UCSD-AML1 (cell line): ENCODE measurements around the gene GAPT.
A peak's percentile ranks its signal among the peaks of the same experiment; 100 is the strongest.

Source experiments
- DNase-seq: peaks from one replicate; lab custom pipeline; 2025; ENCODE audit not compliant: unreplicated experiment; lab: John Stamatoyannopoulos, UW

GAPT gene

DNA sequence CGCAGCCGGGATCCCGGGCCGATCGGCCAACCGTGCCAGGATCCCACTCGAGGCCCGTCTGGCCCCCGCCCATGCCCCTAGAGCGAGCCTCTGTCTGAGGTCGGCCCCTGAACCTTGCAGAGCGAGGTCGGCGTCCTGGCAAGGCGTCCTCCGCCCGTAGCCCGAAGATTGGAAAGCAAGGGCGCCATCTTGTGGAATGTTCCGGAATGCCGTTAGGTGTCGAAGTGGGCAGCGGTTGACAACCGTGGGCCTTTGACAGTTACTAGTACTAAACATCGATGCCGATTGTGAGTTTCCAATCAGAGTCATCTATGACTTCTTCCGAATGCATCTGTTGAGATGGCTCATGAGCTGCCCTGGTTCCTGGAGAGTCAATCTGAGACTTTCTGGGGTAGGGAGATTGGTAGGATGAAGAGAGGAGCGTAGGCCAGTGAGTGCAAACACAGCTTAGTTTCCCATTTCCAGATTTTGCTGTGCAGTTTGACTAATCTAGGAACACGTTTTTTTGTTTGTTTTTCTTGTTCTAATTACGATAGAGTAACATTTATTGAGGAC is 30.4 kb upstream of the GAPT start:
- DNase-seq, result peak; percentile 93

DNA sequence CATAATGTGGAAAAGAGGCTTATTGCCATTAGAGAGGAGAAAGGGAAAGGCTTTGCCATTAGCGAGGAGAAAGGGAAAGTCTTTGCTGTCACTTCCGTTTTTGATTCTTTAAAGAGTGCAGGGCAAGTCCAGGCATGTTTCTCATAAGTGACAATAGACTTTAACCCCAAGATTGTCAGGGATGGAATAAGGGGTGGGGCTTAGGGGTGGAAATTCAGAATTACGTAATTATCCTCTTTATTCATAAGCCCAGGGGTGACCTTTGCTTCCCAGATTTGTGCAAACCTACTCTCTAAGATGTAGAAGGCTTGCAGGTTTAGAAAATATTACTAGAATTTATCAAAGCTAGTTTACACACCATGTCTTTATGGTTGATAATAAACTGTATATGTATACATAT is 29.1 kb upstream of the GAPT start:
- DNase-seq, result no peak

DNA sequence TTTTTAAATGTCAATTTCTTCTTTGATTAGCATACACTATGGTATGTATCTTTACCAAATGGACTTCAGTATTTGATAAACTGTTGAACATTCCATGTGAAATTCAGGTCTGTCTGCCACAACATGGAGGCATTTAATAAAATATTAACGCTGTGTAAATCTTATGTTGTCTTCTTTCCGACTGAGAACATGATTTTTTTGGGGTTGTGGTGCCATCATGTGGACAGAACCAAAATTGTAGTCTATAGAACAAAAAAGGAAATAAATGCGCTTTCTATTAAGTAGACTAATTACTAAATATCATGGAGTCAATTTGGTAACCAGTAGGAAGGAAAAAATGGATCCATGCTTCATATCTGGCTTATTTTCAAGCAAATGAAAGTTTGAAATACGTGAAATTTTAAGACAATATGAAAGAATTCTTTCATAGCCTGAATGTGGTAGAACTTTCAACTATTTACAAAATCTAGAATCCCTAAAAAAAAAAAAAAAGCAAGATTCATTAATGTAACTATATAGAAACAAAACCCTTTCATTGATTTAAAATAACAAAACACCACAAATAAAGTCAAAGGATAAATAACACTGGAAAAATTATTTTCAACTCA is 28.5 kb upstream of the GAPT start:
- no peak for DNase-seq

DNA sequence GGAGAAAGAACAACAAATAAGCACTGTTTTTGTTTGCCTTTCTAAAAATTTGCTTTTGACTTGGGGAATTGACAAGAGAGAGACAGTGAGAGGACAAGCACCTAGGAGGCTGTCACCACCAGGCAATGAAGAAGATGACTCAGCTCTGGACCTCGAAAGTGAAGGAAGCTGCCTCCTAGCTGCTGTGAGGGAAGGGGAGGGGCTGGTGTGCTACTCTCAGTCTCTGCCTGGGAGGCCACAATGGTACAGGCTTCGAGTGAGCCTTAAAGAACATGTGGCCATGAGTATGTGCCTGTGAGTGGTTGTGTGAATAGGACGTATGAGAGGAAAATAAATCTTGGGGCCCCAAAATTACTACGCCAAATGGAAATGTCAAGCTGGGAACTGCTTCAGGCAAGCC is 24.3 kb upstream of the GAPT start:
- DNase-seq, result peak; percentile 47

DNA sequence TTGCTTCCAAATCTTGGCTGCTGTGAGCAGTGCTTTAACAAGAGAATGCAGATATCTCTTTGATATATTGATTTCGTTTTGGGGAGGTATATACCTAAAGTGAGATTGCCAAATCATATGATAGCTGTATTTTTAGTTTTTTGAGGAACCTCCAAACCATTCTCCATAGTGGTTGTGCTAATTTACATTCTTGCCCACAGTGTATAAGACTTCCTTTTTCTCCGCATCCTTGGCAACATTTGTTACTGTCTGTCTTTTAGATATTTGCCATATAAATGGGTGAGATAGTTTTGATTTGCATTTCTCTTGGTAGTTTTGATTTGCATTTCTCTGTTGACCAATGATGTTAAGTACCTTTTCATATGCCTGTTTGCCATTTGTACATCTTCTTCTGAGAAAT is 21.3 kb upstream of the GAPT start:
- DNase-seq, result no peak

DNA sequence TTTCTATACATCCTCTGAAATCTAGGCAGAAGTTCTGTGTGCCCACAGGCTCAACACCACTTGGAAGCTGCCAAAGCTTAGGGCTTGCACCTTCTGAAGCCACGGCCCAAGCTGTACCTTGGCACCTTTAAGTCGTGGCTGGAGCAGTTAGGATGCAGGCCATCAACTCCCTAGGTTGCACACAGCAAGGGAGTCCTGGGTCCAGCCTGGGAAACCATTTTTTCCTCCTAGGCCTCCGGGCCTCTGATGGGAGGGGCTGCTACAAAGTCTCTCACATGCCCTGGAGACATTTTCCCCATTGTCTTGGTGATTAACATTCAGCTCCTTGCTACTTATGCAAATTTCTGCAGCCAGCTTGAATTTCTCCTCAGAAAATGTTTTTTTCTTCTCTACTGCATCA is 15.8 kb upstream of the GAPT start:
- DNase-seq, result no peak

DNA sequence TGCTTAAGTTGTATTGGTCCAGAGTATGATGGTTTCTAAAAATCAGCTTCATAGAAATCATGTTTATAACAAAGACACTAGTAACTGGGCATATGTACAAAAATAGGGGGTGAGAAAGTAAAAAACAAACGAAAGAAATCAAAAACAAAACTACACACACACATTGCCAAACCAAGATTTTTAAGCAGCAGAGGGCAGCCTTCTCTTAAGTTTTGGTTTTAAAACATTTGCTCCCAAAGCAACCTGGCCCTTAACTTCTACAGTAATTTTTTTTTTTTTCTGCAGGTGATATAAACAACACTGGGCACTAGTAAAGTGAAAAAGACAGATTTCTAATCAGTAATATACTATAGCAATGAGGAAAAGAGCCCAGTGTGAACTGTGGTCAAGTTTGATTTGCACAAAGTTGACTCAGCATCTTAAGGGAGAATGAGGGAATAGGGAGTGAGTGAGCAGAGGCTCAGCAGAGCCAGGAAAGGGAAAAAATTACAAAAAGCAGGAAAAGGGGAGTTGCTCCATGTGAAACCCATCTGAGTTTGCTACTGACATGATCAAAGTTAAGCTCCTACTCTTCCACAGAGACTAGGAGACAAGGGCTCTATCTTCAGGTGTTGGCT is 13.4 kb upstream of the GAPT start:
- DNase-seq, result no peak

DNA sequence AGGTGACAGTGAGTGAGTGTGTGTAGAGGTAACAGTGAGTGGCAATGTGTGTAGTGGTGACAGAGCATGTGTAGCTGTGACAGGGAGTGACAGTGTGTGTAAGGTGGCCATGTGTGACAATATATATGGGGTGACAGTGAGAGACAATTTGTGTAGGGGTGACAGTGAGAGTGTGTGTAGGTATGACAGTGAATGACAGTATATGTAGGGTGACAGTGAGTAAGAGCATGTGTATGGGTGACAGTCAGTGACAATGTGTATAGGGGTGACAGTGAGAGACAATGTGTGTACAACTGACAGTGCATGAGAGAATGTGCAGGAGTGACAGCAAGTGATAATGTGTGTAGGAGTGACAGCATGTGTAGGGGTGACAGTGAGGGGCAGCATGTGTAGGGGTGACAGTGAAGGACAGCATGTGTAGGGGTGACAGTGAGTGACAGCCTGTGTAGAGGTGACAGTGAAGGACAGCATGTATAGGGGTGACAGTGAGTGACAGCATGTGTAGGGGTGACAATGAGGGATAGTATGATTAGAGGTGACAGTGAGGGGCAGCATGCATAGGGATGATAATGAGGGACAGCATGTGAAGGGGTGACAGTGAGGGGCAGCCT is 10.1 kb upstream of the GAPT start:
- no peak for DNase-seq

DNA sequence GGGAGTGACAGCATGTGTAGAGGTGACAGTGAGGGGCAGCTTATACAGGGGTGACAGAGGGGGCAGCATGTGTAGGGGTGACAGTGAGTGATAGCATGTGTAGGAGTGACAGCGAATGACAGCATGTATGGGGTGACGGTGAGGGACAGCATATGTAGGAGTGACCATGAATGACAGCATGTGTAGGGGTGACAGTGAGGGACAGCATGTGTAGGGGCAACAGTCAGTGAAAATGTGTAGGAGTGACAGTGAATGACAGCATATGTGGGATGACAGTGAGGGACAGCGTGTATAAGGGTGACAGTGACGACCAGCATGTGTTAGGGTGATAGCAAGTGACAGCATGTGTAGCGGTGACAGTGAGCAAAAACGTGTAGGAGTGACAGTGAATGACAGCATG is 9.4 kb upstream of the GAPT start:
- DNase-seq, result no peak

DNA sequence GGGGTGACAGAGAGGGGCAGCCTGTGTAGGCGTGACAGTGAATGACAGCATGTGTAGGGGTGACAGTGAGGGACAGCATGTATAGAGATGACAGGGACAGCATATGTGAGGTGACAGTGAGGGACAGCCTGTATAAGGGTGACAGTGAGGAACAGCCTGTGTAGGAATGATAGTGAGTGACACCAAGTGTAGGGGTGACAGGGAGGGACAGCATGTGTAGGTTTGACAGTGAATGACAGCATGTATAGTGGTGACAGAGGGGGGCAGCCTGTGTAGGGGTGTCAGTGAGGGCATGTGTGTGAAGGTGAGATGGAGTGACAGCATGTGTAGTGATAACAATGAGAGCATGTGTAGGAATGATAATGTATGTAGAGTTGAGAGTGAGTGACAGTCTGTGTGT is 8.7 kb upstream of the GAPT start:
- DNase-seq, result no peak

DNA sequence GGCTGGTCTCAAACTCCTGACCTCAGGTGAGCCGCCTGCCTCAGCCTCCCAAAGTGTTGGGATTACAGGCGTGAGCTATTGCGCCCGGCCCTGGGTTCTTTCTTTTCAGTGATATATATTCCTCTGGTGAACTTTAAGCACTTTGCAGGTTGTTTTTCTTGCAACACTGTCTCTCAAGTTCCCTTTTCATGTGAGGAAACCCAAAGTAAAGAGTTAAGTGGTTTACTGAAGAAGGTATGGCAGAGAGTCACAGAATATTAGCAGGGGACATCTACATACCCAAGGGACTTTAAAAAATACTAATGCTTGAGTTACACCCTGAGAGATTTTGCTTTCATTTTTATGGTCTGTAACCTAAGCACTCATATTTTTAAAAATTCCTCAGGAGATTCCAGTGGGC is 6.7 kb upstream of the GAPT start:
- no peak for DNase-seq

DNA sequence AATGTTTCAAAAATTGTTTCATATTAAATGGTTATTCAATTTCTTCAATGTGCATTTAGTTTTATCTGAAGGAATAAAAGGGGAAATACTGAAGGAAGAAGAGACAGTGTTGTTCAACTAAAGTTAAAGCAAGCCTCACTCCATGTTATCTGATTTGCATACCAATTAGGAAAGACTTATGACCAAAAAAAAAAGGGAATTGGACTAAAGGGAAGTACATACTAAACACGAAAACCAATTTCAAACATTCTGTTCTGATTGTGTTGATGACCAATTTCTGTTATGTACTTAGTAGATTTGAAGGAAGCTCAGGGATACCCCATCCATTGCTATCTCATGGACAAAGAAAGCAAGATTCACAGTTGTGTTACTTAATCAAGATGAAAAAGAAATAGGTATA is 4.9 kb upstream of the GAPT start:
- no peak for DNase-seq

DNA sequence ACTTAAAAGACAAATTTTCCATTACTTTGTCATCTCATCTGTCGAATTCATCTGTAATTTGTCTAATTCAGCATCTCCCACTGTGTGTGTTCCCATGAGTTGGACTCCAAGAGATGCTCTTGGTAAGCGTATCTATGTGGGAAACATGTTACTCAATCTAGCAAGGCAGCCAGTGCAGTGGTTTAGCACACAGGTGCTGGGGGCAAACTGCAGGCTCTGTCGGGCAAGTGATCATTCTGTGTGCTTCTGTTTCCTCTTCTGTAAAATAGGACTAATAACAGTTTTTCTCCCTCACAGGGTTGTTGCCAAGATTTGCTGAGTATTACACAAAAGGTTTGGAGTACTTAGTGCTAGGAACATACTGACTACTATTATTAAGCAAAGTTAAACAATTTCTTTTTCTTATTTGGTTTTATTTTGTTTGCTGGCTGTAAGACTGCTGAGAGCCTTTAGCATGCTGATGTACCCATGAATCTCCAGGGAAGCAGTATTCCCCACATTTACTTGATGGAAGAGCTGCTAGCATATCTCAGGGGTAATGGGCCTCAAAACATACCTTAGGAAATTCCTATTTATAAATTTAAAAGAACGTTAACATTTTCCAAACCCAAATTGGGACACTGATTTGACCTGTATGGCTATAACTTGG is 709 bp upstream of the GAPT start:
- DNase-seq, result peak; percentile 19

DNA sequence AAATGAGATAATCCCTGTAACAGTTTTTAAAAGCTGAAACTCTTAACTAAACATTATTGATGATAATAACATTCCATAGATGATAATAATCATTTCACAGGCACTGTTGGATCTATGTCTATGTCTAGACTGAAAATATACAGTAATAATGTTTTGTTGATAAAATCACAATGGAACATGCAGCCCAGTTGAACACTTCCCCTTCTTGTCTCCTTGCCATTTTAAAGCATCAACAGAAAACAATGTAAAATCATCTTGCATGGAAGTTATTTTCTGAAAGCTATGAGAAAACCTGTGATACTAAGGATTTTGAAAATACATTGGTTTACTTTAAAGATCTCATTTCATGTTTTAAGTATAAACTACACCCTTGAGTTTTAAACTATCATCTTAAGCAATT is 1.9 kb downstream of the GAPT start:
- no peak for DNase-seq

DNA sequence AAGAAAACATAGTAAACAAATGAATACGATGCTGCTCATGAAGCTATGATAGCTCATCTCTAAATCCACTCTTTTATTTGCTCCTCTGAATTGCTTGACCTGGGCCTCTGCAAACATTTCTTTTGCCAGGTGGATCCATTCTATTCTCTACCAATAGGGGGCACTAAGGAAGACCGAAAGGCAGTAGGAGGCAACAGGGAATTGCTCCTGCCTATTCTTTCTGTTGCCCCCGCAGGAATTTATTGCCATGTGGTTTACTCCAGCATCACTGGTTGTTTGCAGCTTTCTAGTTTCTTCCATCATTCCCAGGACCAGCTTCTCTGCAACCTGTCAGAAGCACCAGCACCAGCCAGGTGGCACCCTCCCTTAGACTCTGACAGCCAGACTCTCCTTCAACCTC is 5.3 kb downstream of the GAPT start:
- no peak for DNase-seq

DNA sequence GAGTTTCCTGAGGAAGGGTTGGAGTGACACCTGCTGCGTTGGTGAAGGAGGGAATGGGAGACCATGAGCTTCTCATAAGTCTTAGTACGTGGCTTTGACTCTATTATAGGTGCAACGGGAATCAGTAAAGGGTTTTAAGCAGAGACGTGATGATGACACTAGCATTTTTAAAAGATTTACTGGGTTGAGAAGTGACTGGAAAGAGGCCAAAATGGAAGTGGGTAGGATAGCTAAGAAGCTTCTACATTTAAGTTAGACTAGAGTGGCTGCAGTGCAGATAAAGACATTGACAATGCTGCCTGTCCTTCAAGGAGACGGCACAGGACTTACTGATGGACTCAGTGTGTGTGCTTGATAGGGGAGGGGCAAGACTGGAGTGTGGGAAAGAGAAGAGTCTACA is 6.2 kb downstream of the GAPT start:
- DNase-seq, result no peak

DNA sequence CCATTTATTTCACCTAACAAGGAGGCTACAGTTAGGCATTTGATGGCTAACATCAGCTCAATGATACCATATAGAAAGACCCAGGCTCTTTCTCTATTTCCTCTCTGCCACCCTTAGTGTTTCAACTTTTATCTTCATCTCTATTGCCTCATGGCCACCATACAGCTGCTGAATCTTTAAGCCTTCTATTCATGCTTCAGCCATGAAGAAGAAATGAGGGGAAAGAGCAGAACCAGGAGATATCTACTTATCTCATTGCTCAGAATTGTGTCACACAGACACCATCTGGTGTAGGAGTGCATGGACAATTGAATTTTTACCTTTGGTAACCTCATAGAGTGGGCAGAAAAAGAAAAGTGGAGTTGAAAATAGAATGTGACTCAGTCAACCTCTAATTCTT is 6.7 kb downstream of the GAPT start:
- no peak for DNase-seq

DNA sequence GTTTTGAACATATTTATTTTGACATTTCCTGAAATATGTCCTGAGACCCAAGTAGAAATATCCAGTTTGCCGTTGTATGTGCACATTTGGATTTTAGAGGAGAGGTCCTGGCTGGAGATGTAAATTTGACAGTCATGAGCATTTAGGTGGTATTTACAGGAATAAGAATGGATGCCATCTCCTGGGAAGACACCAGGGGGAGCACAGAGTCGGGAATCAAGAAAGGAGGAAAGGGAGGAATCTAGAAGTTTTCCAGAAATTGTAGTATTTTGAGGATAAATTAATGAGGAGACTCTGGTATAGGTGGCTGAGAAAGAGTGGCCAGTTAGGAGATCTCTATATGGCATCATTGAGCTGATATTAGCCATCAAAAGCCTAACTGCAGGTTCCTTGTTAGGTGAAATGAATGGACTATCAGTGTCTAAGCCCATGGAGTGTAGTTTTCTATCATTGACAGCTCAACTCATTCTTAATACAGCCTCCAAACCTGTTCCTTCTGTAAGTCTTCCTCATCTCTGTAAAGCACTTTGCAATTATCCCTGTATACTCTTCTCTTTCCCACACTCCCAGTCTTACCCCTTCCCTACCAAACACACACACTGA is 7.2 kb downstream of the GAPT start:
- DNase-seq, result no peak

DNA sequence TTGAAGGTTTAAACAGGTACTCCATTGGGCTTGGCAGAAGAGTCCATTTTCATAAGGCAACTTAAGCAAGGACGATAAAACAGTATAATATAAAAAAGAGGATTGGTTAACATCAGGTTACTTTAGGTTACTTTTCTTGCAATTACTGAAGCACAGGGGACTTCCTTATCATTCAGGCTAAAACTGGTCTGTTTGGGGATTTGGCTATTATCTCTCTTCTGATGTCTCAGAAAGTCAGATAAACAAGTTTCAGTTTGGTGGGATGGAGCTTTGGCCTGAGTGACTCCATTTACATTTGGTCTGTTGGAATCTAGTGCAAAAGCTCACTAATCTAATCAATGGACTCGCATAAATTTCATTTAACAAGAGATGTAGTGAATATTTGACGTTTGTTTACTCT is 8.0 kb downstream of the GAPT start:
- DNase-seq, result no peak

DNA sequence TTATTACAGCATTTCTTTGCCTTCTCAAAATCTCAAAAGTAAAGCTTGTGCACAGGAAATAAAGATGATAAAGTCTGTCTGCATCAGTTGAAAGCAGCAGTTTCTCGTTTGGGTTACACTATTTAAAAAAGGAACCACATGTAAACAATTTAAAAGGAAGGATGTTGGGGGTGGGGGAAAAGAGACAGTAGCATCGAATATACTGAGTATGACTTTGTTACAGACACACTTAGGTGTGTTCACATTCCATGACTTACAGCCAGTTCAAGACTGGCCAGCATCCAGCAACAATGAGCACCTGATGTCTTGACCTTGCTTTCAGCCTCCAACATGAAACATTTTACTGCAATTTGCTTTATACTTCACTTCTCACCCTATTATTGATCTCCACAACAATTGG is 8.7 kb downstream of the GAPT start:
- peak; percentile 11 for DNase-seq

DNA sequence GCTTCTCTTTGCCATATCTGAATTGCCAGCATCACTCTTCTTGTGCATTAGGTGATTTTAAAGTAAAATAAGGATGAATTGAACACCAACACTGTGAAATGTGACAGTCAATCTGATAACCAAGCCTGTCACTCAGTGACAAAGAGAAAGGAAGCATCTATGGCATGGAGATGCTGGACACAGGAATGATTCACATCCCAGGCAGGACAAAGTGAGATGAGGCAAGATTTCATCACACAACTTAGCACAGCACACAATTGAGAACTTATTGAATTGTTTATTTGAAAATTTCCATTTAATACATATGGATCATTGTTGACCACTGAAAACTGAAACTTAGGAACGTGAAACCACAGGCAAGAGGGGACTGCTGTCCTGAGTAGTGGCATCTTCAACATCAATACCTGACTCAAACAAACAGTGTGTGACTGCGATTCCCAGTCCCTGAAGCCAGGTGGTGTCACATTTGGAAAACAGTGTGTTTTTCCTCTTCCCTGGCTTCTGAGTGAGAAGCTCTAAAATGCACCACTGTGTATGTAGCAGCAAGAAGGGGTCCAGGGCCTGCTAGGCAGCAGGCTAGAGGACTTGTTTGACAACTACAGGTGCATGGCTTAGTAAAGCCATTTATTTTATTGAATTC is 10.7 kb downstream of the GAPT start:
- DNase-seq, result no peak
